ENCODE results near the gene FDXR.
"Not testable (repeated sequence)": the region's sequence is repeated elsewhere in the genome, so short reads cannot be mapped to it uniquely, and the experiment has no call there.

Gene FDXR

DNA sequence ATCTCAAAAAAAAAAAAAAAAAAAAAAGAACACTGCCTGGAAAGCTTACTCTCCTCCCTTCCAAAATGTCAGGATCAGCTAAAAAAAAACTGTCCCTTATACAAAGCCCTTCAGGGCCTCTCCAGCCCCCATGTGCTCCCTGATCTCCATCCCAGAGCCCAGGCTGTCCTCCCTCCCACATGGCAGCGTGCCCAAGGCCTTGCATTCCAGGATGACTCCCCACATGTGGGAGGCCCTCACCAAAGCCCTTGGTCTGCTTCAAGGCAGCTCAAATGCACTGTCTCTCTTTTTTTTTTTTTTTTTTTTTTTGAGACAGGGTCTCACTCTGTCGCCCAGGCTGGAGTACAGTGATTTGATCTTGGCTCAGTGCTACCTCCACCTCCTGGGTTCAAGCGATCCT is 2.3 kb downstream of the FDXR start:
- DNase-seq: peak; percentile 89

DNA sequence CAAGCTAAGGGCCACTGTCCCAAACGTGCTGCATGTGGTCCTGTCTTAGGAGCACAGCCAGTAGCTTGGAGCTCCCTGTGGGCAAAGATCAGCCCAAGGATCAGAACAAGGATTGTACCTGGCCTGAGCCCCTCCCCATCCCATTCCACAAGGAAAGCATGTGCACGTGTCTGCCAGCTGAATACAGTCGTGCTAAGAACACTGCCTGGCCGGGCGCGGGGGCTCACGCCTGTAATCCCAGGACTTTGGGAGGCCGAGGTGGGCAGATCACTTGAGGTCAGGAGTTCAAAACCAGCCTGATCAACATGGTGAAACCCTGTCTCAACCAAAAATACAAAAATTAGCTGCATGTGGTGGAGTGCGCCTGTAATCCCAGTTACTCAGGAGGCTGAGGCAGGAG is 2.8 kb downstream of the FDXR start:
- DNase-seq: not testable (repeated sequence)

DNA sequence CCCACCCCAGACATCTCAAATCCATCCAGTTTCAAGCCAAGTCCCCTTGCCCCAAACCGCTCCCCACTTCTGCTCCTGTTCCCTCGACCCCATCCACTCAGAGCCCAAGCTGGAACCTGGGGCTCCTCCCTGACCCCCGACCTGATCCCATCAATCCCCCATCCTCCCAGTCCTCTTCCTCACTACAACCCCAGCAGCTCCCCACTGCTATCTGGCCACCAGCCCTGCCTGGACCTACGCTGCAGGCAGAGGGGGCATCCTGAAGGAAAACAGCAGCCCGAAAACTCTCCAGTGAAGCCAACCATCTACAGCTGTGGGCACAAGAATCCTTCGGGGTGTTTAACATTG is 3.9 kb downstream of the FDXR start:
- DNase-seq: no peak

DNA sequence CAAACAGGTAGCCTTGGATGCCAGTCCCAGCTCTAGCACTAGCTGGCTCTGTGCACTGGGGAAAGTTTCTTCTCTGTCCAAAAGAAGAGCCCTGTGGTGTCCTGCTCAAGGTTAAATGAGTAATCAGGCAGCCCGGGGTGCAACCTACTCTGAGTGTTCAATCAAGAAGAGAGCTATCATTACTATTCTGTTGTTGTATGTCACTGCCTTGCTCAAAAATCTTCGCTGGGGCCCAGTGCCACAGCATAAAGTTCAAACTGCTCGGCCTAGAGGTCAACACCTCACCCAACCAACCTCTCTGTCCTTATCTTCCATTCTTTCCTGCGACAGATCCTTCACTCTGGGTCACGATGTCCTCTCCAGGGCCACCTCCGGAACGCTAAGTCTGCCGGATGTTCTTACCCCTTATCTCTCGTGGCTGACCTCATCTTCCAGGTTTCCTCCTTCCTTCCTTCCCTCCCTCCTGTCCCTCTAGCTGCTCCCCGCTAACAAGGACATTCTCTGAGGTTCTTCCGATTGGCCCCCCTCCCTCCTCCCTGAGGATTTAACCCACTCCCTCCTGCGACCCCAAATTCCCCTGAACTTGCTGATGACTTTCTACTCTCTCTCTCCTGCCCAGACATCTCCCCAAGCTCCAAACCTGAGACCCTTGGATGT is 4.4 kb downstream of the FDXR start:
- no peak for DNase-seq

DNA sequence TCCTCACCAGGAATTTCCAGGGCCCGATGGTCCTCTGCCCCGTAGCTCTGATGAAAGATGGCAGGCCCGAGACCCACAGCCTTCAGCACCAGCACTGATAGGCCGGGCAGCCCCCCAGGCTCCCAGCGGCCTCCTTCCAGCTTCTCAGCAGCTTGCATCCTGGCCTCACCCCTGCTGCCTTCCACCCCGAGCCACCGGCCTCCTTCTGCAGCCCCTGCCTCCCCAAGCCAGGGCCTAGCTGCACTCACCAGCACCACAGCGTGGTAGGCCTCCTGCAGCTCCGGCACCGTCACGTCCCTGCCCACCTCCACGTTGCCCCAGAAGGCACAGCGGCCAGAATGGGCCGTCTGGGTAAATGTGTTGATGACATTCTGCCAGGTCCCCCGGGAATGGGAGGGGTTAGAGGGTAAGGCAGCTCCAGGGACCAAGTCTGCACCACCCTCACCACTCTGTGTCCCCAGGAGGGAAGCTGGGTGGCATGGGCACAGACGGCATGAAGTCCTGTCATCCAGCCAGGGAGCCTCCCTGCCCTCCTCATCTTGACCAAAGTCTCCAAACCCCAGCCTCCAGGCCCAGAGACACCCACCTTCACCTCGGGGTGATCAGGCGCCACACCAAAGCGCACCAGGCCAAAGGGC is 6.5 kb downstream of the FDXR start:
- no peak for DNase-seq

DNA sequence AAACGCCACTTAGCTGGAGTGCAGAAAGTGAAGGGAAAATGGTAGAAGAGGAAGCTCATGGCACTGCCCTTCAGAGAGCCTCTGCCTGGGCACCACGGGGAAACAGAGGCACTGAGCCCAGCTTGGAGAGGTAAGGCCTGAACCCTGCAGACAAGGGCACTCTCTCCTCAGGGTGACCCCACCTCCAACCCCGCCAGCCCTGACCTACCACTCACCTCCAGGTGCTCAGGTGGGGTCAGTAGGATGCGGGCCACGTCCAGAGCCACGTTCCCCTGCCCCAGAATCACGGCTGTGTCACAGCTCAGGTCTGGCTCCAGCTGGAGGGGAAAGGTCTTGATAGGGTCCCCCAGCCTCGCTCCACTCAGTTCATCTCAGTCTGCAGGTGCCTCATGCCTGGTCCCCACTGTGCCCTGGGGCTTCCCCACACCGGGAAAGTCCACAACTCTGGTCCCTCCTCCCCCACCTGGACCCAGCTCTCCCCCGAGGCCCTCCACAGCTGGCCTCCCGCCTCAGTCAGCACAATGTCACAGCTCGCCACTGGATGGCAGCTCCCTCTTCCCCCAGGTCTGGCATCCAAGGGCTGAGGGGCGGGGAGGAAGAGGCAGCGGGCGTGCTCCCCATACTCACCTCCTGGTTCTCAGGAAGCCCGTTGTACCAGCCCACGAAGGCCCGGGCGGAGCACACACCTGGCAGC is 7.1 kb downstream of the FDXR start:
- no peak for DNase-seq

DNA sequence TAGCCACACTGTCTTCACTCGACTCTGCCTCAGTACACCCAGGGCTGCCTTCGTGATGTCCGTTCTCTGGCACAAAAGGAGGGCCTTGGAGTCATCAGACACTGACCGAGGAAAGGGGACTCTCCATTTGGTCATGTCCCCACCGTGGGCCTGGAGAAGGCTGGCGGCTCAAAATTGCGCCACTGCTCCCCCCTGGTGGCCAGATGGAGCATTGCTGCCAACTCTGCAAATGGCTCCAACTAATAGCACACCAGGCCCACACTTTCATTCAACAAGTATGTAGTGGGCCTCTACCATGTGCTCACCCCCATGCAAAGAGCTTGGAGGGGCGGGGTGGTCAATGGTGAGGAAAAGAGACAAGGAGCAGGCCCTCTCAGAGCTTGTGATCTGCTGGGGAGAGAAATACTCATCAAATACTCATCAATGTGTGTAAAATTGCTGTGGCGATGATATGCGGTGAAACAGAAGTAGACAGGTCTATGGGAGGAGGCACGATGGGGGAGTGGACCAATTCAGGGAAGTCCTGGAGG is 7.9 kb downstream of the FDXR start:
- DNase-seq: peak; percentile 69

DNA sequence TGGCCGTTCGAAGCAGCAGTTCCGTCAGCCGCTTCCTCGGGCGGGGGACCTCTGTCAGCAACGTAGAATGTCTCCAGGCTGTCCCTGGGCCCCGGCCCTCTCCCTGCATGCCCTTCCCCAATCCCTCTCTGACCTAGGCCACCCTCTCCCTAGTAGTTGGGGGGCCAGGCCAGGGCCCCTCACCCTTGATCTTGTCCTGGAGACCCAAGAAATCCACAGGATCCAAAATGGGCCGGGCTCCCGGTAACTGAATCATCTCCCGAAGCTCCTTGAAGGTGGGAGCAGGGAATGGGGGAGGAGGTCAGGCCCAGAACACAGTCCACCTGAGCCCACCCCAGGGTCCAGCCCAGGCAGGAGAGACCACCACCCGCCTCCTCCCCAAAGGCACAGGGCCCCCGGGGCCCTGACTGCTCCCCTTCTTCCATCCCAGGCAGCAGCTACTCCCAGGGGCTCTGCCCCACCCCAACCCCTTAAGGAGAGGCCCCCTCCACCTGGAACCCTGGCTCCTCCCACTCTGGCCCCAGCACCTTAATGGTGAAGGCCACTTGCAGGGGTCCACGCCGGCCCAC is 8.4 kb downstream of the FDXR start:
- DNase-seq: no peak

DNA sequence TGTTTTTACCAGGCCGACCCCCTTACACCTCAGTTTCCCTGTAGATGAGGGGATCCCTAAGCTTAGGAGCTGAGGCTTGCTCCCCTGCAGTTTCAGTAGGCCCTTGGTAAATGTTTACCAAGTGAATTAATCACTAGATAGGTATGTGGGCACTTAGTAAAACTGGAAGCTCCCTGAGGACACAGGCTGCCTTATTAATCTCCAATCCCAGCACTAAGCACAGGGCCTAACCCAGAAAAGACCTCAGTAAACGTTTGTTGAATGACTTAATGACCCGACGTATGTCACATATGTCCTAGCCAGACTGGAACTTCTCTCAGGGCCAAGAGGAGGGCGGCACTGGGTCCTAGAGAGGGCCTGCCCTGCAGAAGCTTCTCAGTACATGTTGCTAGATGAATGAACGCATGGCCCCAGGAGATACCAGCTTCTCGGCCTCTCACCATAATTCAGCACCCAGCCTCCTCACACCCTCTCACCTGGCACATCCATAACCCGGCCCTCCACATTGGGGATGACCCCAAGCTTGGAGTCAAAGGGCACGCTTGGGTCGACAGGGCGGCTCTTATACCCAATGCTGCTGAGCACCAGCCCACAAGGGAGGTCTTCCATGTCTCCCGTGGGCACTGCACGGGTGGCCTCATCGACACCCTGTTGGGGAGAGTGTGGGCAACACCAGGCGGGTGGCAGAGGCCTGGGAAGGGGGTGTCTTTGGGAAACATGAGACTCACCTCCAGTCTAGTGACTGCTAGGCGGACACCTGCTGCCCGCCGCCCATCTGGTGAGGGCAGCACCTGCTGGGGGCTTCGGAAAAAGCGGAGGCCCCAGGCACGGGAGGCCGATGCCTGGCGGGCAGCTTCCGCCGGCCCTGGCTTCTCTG is 9.1 kb downstream of the FDXR start:
- DNase-seq: peak; percentile 26

DNA sequence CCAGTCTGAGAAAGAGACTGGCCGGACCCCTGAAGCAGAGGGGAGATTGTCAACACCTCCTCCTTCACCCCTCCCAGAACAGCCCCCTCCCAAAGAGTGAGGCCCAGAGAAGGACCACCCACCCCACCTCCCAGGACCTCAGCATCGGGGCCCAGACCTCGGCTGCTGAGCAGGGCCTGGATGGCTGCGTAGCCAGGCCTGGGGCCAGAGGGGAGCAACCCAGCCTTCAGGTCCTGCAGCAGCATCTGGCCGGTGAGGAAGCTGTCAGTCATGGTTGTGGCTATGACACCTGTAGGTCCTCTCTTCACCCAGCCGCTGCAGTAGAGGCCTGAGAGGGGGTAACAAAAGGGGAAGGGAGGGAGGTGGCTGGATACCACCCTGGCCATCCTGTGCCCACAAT is 9.9 kb downstream of the FDXR start:
- DNase-seq: no peak

DNA sequence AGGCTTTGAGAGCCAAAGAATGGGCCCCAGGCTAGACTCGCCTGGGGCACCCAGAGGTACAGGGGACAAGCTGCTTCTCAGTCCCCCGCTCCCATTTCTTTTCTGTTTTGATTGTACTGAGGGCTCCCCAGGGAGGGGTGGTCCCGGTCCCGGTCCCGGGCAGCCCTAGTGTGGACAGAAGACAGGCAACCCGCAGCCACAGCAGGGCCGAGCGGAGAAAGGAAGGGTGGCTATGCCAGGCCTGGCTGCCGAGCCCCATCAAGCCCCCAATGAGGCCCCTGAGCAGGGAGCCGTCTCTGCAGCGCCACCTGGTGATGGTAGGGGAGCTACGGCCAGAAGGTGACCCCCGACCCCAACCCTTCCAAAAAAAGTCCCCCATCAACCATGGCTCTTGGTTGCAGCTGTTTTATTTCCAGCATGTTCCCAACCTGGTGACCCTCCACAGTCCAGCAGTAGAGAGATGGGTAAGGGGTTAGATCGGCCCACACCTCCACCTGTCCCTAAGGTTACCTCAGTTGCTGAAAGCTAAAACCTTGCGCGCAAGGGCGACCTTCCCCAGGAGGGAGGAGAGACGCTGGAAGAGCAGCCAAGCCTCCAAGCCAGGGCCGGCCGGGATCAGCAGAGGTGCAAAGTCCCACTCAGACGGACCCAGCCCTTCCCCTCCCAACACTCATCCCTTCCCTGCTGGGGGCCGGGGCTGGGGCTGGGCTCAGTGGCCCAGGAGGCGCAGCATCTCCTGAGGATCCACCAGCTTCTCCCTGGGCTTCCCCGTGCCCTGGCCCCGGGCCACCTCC is 10.5 kb downstream of the FDXR start:
- DNase-seq: peak; percentile 63

DNA sequence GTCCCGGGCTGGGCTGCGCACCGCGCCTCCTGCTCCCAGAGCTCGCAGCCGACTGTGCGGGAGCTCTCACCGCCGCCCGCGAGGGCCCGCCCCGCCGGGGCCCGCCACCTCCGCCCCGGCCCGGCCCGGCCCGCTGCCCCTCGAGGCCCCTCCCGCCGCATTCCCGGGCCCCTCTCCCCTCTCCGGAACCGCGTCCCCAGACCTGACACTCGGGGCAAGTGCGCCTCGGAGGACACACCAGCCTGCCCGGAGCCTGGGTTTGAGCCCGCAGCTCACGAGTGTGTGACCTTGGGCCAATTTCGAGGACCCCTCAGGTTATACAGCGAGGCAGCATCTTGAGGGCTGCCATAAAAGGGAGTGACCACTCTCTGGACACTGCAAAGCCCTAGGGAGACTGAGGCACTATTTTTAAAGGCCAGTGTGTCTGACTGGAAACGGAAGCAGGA is 11.1 kb downstream of the FDXR start:
- no peak for DNase-seq

DNA sequence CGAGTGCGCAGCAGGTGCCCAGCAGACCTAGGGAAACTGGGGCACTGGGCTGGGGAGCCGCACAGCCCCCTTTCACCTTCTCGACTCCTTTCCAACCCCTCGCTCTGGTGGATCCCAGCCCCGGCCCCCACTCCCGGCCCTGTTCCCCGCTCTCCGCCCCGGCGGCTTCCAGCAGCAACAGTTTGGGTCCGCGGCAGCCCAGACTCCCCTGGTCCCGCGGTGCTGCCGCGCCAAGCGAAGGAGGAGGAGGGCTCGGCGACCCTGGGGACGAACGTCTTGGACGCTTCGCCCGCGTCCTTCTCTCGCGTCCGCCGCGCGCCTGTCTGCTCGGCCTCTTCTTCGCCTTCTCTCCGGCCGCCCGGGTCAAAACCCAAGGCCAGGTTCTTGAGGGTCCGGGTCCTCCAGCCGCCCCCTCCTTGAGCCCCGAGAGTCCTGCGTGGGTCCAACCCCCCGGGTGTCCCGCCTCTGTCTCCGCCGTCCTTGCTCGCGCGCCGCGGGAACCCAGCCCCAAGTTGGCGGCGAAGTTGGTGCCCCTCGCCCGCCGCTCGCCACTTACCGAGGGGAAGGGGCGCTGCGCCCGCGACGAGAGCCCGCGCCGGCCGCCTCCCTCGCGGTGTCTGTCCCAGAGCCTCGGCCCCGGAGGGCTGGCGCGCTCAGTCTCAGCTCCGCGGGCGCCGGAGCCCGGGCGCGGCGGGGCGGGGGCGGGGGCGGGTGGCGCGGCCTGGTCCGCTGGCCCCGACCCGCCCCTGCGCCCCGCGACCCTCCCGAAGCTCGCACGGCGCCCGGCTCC is 11.7 kb downstream of the FDXR start:
- DNase-seq: no peak

DNA sequence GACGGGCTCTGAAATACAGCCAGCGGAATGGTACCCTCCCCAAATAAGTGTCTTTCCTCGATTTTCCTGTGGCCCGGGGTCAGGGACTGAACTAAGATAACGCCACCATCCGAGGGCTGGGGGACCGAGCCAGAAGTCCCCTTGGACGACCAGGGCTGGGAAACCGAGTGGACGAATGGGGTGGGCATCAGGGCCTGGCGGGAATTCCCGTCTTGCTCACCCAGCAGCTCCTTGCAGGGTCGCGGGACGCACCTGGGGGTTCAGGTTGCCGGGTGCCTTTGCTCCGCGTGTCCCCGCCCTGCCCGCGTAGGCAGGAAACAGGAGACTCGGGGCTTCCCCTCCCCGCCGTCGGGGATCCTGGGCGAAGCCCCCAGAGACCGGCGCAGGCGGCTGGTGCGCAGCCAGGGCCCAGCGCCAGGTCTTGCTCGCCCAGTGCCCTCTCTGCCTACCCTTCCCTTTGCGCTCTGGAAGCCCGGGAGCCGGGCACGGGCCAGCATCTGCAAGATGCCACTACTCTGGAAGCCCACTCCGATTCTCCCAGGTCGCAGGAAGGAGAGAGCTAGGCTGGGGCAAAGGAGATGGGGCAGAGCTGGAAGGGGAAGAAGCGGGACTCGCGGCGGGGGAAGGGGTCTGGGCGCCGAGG is 12.4 kb downstream of the FDXR start:
- no peak for DNase-seq

DNA sequence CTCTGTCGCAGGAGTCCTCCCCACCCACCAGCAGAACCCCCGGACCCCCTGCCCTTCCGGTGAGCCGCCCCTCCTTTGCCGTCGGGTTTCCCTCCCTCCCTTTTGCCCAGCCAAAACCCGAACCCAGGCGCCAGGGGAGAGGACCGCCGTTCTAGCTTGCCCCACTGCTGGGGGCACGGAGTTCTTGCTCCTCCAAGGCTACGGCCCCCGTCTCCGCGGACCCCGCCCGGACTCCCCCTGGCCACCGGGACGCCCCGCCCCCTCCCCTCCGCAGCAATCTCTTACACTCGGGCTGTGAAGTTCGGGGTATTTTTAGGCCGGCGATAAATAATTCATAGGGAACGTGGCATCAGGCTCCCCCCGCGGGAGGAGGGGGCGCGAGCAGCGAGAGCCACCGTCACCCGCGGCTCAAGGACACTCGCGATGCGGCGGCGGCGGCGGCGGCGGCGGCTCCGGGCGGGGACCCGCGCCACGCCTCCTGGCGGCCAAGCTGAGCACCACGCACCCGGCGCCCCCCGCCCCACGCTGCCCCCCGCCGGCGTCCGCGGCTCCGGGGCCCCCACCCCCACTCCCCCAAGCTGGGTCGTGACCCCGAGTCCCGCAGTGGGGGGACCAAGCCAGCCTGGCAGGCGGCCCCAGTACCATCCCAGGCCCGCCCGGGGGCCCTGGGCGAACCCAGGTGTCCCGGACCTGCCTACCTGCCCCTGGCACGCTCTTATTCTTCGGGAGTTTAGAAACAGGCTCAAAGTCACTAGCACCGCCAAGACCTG is 13.2 kb downstream of the FDXR start, which contains the start of gene GRIN2C:
Gene GRIN2C (minus strand): TSS at position 427 of the 770 bp plus-strand sequence. CDS start 4,793 bp downstream, outside the sequence.
- DNase-seq: no peak

DNA sequence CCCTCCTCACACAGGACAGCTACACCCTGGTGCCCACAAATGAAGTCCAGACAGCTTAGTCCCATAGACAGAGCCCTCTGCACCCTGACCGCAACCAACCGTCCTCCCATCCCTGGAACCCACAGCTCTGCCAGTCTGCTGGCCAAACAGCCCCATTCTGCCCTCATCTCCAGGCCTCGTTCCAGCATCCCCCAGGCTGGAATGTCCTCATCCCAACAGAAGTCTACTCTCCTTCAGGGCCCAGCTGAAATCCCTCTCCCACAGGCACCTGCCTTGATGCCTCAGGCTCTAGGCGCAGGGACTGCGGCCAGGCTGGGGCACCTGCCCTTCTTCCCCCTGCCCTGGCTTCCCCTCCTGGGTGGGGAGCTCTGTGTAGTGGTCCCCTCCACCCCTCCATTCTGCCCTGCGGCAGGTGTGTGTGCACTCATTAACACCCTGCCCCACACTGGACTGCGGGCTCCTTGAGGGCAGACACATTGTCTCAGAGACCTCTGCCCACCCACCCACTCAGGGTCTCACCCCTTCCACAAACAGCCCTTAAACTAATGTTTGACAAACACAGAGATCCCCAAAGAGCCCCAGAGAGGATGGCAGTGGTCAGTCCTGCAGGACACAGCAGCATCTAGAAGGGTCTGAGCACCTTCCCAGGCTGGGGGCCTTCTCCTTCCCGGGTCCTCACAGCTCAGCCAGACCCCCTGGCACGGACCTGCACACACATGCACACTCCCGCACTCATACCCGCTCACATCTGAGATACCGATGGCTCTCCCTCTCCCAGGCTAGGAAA is 13.9 kb downstream of the FDXR start:
- peak; percentile 21 for DNase-seq

DNA sequence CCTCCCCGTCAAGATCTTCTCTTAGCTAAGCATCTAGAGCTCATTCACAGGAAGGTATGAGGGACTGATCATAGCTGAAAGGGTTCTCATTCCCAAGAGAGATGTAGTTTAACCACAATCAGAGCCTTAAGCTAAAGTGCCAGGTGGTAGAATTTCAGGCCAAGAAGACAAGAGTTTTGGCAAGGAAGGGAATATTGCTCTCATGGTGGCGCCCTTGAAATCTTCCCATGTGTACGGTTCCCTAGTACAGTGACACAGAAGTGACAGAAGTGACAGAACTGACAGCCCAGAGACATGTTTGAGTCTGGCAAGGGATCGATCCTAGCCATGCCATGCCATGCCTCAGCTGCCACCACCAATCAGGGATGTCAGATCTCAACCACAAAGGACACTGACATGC is 15.6 kb downstream of the FDXR start:
- DNase-seq: no peak

DNA sequence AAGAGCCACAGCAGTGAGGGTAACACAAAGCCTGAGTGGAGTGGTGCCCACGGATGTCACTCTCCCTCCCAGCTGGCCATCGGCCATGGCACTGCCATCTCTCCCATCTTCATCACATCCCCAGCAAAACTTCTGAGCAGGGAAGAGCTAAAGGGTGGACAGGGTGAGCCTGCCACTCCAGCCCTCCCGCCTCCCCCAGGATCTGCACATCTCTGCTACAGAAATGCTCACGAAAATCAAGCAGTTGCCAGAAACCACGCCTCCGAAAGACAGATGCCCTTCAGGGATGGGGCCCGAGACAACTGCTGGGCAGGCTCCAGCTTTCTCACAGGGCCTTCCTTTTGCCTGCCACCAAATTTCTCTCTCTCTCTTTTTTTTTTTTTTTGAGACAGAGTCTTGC is 16.7 kb downstream of the FDXR start:
- DNase-seq: no peak

DNA sequence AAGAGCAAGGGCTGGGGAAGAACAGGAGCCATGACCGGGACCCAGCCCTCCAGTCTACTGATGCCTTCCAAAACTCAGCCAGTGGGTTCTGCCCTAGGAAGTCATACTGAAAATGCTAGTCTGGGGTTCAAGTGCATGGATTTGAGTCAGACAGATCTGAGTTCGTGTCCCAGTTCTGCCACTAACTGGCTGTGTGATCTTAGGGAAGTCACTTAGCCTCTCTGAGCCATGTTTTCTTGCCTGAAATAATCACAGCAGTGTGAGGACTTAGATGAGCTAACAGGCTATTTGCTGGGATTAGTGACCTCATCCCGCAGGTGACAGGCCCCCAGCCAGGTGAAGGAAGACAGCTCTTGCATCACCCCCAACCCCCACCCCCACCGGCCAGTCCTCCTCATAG is 17.5 kb downstream of the FDXR start:
- no peak for DNase-seq

All from EL (cell line).